ENCODE data around the gene NOTCH1.

NOTCH1 gene

DNA sequence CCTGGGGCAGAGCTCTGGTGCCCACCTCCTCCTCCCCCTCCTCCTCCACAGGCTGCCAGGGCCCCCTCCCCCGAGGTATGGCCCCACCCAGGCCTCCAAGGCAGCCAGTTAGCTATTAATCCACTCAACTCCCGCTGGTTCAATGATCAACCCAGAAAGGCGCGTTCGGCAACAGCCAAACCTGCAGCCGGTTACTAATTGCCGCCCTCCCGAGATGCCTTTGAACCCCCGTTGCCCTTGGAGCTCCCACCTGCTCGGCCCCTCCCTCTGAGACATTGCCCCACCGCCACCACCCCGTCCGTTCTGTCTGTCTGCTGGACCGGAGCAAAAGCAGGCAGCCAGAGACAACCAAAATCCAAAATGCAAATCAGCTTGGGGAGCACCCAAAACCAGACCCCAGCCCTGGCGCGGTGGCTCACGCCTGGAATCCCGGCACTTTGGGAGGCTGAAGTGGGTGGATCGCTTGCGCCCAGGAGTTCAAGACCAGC is 25.8 kb downstream of the NOTCH1 start:
- Histone ChIP-seq H4K20me1 (ENCODE audit: low read depth, low read length) (no peaks in the 10 kb centered on the region), H3K9ac (ENCODE audit: low read length) (no peak overlapping the region), H3K4me3 (ENCODE audit: insufficient read depth, low read length, poor library complexity, severe bottlenecking) (no peak overlapping the region), H3K27me3 (ENCODE audit: low read length) (no peaks in the 10 kb centered on the region), H3K4me2 (ENCODE audit: low read depth, low read length, poor library complexity, severe bottlenecking) (no peak overlapping the region), H3K79me2 (ENCODE audit: insufficient read depth, low read length) (no peaks in the 10 kb centered on the region), H3F3A (ENCODE audit: insufficient read depth) (no peaks in the 10 kb centered on the region), H2AFZ (ENCODE audit: low read depth, low read length, severe bottlenecking) (no peak overlapping the region), H3K36me3 (ENCODE audit: low read length) (no peaks in the 10 kb centered on the region), H3K9me3 (ENCODE audit: insufficient read depth, low read length) (no peaks in the 10 kb centered on the region), H3K27ac (ENCODE audit: low read depth, low read length) (no peak overlapping the region), H3K9me2 (replicated peaks; ENCODE audit: insufficient read depth, low read length) (no peaks in the 10 kb centered on the region)
- no peak for TF ChIP-seq EZH2phosphoT487 (conservative IDR thresholded peaks at IDR 0.05; ENCODE audit: low read length)
- TF ChIP-seq CTCF (IDR thresholded peaks at IDR 0.05; ENCODE audit: insufficient read depth, low read length, poor library complexity, severe bottlenecking) = no peak

DNA sequence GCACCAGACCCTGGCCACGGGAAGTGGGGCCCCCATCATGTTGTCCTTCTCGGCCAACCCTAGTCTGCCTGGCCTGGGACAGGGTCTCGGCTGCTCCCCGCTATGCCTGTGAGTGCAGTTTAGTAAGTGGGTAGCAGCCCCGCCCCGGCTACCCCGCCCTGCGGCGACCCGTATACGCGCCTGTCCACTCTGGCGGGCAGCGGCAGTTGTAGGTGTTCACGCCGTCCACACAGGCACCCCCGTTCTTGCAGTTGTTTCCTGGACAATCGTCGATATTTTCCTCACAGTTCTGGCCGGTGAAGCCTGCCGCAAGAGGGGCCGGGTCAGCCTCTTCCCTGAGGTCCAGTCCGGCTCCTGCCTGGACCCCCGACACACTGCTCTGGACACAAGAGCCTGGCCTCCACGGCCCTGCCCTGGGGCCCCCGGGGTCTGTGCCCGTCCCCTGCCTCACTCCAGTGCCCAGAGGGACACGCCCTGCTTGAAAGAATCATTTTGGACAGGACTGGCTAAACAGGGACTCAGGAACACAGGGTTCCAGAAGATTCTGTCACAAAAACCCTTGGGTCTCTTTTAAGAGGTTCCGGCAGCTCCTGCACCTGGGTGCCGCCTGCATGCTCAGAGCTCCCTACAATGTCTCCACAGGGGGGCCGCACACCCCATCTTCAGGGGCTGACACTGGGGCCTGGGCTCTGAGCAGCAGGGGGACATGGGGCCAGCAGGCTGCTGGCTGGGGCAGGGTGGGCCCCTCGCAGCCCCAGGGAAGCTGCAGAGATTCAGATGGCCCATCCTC is 26.4 kb downstream of the NOTCH1 start:
- no peaks in the 10 kb centered on the region for H3F3A ChIP-seq (ENCODE audit: insufficient read depth)
- H3K27me3 ChIP-seq (ENCODE audit: low read length) = no peaks in the 10 kb centered on the region
- no peak overlapping the region for H2AFZ ChIP-seq (ENCODE audit: low read depth, low read length, severe bottlenecking)
- TF ChIP-seq CTCF (IDR thresholded peaks at IDR 0.05; ENCODE audit: insufficient read depth, low read length, poor library complexity, severe bottlenecking) (no peak), EZH2phosphoT487 (conservative IDR thresholded peaks at IDR 0.05; ENCODE audit: low read length) (no peak)
- no peaks in the 10 kb centered on the region for H4K20me1 ChIP-seq (ENCODE audit: low read depth, low read length)
- no peak overlapping the region for H3K27ac ChIP-seq (ENCODE audit: low read depth, low read length)
- no peaks in the 10 kb centered on the region for H3K9me3 ChIP-seq (ENCODE audit: insufficient read depth, low read length)
- no peak overlapping the region for H3K4me3 ChIP-seq (ENCODE audit: insufficient read depth, low read length, poor library complexity, severe bottlenecking)
- H3K79me2 ChIP-seq (ENCODE audit: insufficient read depth, low read length) = no peaks in the 10 kb centered on the region
- no peaks in the 10 kb centered on the region for H3K9me2 ChIP-seq (replicated peaks; ENCODE audit: insufficient read depth, low read length)
- H3K36me3 ChIP-seq (ENCODE audit: low read length) = no peaks in the 10 kb centered on the region
- no peak overlapping the region for H3K4me2 ChIP-seq (ENCODE audit: low read depth, low read length, poor library complexity, severe bottlenecking)
- H3K9ac ChIP-seq (ENCODE audit: low read length) = no peak overlapping the region

- H3F3A ChIP-seq (ENCODE audit: insufficient read depth) = no peaks in the 10 kb centered on the region
- no peak overlapping the region for H3K4me3 ChIP-seq (ENCODE audit: insufficient read depth, low read length, poor library complexity, severe bottlenecking)
- no peak overlapping the region for H2AFZ ChIP-seq (ENCODE audit: low read depth, low read length, severe bottlenecking)
- no peak overlapping the region for H3K9ac ChIP-seq (ENCODE audit: low read length)
- H3K79me2 ChIP-seq (ENCODE audit: insufficient read depth, low read length) = no peaks in the 10 kb centered on the region
- H3K27me3 ChIP-seq (ENCODE audit: low read length) = no peaks in the 10 kb centered on the region
- no peaks in the 10 kb centered on the region for H3K9me3 ChIP-seq (ENCODE audit: insufficient read depth, low read length)
- H3K36me3 ChIP-seq (ENCODE audit: low read length) = no peaks in the 10 kb centered on the region
- H3K27ac ChIP-seq (ENCODE audit: low read depth, low read length) = no peak overlapping the region
- H3K4me2 ChIP-seq (ENCODE audit: low read depth, low read length, poor library complexity, severe bottlenecking) = no peak overlapping the region
- H3K9me2 ChIP-seq (replicated peaks; ENCODE audit: insufficient read depth, low read length) = no peaks in the 10 kb centered on the region
- no peaks in the 10 kb centered on the region for H4K20me1 ChIP-seq (ENCODE audit: low read depth, low read length)
- TF ChIP-seq EZH2phosphoT487 (conservative IDR thresholded peaks at IDR 0.05; ENCODE audit: low read length) = no peak
- TF ChIP-seq CTCF (IDR thresholded peaks at IDR 0.05; ENCODE audit: insufficient read depth, low read length, poor library complexity, severe bottlenecking) = no peak
Observed at GRCh38 chr9:136518623-136519022, 27.2 kb downstream of the NOTCH1 start.
